ENCODE measurements around the gene URI1. TPM values are rescaled to one million over a fixed set of nuclear protein-coding genes. Genes with fewer than 3 reads are reported as not detected.

The URI1 gene
- total RNA-seq, 4 donors from 2014 or later: 52.2 to 63.2 (median 58.6) TPM

DNA sequence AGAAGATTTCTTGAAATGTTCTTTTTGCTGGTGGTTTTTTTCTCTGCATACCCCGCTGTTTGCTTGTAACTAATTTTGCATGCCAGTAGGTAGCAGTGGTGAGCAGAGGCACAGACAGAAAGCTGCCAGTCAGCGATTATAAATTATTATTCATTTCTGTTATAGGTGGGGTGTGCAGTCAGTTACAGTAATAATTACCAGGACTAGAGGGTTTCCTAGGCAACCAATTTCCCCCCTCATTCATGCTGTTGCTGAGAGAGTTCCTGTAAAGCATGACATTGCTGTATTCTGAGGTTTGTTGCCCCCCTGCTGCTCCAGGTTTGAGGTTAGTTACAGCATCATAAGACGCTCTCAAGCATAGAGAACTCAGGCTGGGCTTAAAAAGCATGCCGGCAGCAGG lies 104.5 kb downstream of the URI1 start:
- no peak for ATAC-seq (ENCODE audit: low FRiP score)
- no peak for DNase-seq (ENCODE audit: low spot score)
- TF ChIP-seq, protein P1, sequence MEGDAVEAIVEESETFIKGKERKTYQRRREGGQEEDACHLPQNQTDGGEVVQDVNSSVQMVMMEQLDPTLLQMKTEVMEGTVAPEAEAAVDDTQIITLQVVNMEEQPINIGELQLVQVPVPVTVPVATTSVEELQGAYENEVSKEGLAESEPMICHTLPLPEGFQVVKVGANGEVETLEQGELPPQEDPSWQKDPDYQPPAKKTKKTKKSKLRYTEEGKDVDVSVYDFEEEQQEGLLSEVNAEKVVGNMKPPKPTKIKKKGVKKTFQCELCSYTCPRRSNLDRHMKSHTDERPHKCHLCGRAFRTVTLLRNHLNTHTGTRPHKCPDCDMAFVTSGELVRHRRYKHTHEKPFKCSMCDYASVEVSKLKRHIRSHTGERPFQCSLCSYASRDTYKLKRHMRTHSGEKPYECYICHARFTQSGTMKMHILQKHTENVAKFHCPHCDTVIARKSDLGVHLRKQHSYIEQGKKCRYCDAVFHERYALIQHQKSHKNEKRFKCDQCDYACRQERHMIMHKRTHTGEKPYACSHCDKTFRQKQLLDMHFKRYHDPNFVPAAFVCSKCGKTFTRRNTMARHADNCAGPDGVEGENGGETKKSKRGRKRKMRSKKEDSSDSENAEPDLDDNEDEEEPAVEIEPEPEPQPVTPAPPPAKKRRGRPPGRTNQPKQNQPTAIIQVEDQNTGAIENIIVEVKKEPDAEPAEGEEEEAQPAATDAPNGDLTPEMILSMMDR (IDR thresholded peaks at IDR 0.05): no peak

DNA sequence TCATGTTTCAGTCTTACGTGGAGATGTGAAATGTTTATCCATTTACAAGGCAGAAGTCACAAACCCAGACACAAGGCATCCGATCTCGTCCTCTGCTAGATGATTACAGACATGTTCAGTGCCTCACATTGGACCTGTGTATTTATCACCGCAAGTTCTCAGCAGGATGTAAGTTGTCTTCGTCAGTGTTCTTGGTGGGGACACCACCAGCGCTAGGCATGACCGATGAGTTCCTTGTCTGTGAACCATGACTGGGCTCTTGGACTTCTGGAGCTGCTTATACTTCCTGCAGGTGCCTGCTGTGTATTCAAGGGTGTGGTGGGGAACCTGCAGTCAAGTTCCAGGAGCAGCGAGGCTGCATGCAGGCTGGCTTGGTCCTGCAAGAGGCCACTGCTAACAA lies 105.4 kb downstream of the URI1 start:
- TF ChIP-seq, protein P1 (IDR thresholded peaks at IDR 0.05): no peak
- no peak for ATAC-seq (ENCODE audit: low FRiP score)
- no peak for DNase-seq (ENCODE audit: low spot score)

DNA sequence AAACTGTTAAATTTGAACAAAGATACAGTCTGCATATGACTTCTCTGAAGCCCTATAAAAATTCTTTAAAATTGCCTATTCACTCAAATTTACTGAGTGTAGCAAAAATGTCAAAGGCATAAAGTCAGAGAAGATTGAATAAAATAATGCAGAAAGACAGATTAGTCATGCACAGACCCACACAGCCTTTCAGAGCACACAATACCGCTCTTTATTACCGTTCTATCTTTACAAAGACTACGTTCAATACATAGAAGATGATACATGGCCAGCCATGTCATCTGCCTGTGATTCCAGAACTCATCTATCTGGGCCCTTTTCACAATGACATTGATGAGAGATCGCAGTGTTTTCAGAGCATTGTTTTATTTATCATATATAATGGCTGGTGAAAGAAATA lies 107.2 kb downstream of the URI1 start:
- no peak for ATAC-seq (ENCODE audit: low FRiP score)
- TF ChIP-seq, protein P1 (IDR thresholded peaks at IDR 0.05): no peak
- DNase-seq (ENCODE audit: low spot score): no peak

DNA sequence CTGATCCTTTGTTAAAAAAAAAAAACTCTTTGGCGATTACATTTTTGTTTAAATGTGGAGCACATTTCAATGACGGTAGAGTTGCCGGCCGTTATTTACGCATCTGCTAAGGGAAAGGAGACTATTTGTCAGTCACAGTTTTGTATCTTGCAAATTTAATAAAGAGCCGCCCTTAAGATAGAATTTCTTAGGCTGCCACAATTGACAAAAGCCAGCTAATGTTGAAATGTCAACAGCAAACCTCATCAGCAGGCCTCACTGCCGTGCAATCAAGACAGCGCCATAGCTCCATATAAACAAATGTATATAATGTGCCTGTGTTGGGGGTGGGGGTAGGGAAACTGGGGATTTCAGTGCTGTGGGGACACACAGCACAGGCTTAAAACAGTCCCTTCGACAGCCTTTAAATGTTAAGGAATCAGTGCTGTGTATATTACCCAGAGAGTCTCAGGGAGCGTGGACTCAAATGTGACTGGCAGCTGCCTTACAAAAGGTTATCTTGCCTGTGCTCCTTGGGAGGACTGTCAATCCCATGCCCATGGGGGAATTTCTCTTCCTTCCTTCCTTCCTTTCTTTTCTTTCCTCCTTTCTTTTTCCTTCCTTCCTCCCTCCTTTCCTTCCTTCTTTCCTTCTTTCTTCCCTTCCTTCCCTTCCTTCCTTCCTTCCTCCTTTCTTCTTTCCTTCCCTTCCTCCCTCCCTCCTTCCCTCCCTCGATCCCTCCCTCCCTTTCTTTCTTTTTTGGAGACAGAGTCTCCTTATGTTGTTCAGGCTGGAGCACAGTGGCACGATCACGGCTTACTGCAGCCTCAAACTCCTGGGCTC lies 108.0 kb downstream of the URI1 start:
- TF ChIP-seq, protein P1 (IDR thresholded peaks at IDR 0.05): no peak
- ATAC-seq (ENCODE audit: low FRiP score) (no peak), DNase-seq (ENCODE audit: low spot score) (no peak)

DNA sequence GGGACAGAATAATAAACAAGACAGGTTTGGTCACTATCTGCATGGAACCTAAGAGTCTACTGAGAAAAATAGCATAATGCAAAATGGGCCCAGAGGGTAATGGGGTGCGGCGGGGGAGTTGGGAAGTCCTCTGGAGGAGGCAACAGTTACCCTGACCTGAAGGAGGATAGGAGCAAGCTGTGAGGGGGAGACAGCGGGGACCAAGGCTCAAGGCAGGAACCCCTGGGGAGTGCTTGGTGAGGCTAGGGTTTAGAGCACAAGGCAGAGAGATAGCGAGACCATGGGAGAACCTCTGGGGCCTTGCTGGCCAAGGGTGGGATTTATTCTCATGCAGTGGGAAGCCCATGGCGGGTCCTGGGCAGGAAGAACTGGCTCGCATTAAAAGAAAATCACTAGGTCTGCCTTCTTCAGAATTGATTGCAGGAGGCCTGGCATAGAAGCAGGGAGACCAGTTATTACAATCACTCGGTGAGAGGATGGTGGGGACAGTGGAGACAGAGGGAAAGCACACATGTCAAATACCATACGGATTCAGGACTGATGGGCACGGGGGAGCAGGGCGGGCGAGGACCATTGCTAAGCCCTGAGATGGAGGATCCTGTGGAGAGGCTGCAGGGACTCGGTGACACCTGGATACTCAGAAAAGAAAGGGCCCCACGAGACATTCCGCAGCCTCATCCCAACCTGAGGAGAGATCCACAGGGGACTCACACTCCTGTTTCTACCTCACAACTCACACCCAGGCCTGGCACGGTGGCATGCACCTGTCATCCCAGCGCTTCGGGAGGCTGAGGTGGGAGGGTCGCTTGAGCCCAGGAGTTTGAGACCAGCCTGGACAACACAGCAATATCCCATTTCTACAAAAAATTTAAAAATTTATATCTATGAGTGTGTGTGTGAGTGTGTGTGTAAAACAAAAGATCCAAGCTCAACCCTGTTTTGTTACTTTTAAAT lies 110.4 kb downstream of the URI1 start:
- no peak for ATAC-seq (ENCODE audit: low FRiP score)
- DNase-seq (ENCODE audit: low spot score): no peak
- TF ChIP-seq, protein P1 (IDR thresholded peaks at IDR 0.05): no peak

DNA sequence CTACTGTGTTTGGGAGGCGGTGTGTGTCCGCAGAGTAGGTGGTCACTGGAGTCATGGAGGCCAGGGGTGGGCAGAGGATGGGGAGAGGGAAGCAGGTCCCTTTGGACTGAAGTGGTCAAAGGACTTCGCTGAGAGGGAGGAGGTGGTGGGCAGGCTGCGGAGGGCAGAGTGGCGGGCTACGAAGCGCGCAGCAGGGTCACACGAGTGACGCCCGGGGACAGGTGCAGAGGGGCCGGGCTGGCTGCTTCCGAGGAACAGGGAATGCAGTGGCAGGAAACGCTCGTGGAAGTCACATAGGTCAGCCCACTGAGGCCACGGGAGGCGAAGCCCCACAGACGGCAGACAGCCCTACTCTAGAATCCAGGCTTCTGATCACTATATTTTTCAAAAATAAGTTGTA lies 111.5 kb downstream of the URI1 start:
- DNase-seq (ENCODE audit: low spot score) (no peak), ATAC-seq (ENCODE audit: low FRiP score) (no peak)
- TF ChIP-seq, protein P1 (IDR thresholded peaks at IDR 0.05): no peak

All from omental fat pad (tissue), 4 donors.